Measurements from ENCODE around the gene CR1. TPM values are rescaled to one million over a fixed set of nuclear protein-coding genes. Genes with fewer than 3 reads are reported as not detected.

CR1 gene
- total RNA-seq, 1 donor = not detected

- TF ChIP-seq CTCF (IDR thresholded peaks at IDR 0.05; ENCODE audit: insufficient read depth, low read depth, low read length) = no peak
- no peak overlapping the region for H3K4me3 ChIP-seq (ENCODE audit: low read depth, low read length)
- no peak for DNase-seq (ENCODE audit: low read depth)
Observed at GRCh38 chr1:207501071-207501470, 5.1 kb downstream of the CR1 start.

- no peak for TF ChIP-seq CTCF (IDR thresholded peaks at IDR 0.05; ENCODE audit: insufficient read depth, low read depth, low read length)
- DNase-seq (ENCODE audit: low read depth) = no peak
- H3K4me3 ChIP-seq (ENCODE audit: low read depth, low read length) = no peak overlapping the region
Observed at GRCh38 chr1:207502726-207503125, 6.8 kb downstream of the CR1 start.

- TF ChIP-seq CTCF (IDR thresholded peaks at IDR 0.05; ENCODE audit: insufficient read depth, low read depth, low read length) = no peak
- no peak for DNase-seq (ENCODE audit: low read depth)
- no peak overlapping the region for H3K4me3 ChIP-seq (ENCODE audit: low read depth, low read length)
Observed at GRCh38 chr1:207503950-207504349, 8.0 kb downstream of the CR1 start.

- TF ChIP-seq CTCF (IDR thresholded peaks at IDR 0.05; ENCODE audit: insufficient read depth, low read depth, low read length) = no peak
- DNase-seq (ENCODE audit: low read depth) = no peak
- no peak overlapping the region for H3K4me3 ChIP-seq (ENCODE audit: low read depth, low read length)
Observed at GRCh38 chr1:207504438-207504837, 8.5 kb downstream of the CR1 start.

- H3K4me3 ChIP-seq (ENCODE audit: low read depth, low read length) = no peak overlapping the region
- DNase-seq (ENCODE audit: low read depth) = no peak
- TF ChIP-seq CTCF (IDR thresholded peaks at IDR 0.05; ENCODE audit: insufficient read depth, low read depth, low read length) = no peak
Observed at GRCh38 chr1:207510444-207510843, 14.5 kb downstream of the CR1 start.

- H3K4me3 ChIP-seq (ENCODE audit: low read depth, low read length) = no peak overlapping the region
- DNase-seq (ENCODE audit: low read depth) = no peak
- TF ChIP-seq CTCF (IDR thresholded peaks at IDR 0.05; ENCODE audit: insufficient read depth, low read depth, low read length) = no peak
Observed at GRCh38 chr1:207514890-207515289, 18.9 kb downstream of the CR1 start.

- no peak overlapping the region for H3K4me3 ChIP-seq (ENCODE audit: low read depth, low read length)
- TF ChIP-seq CTCF (IDR thresholded peaks at IDR 0.05; ENCODE audit: insufficient read depth, low read depth, low read length) = no peak
- DNase-seq (ENCODE audit: low read depth) = no peak
Observed at GRCh38 chr1:207516729-207517128, 20.8 kb downstream of the CR1 start.

Data from fibroblast of villous mesenchyme (primary cell).